ENCODE results near the gene CCDC43.
"Not testable (repeated sequence)": the region's sequence is repeated elsewhere in the genome, so short reads cannot be mapped to it uniquely, and the experiment has no call there.

The CCDC43 gene

GRCh38 chr17:44722254-44722653, 32.7 kb upstream of the CCDC43 start:
- in situ Hi-C loops (cut with HindIII; ENCODE audit: low sequenced_read_pairs) = no loop called here
- H3K4me3 ChIP-seq (ENCODE audit: low read depth, low read length) = no peak overlapping the region
- no peak for TF ChIP-seq CTCF (IDR thresholded peaks at IDR 0.05; ENCODE audit: low read depth, low read length)
- DNase-seq (ENCODE audit: low read depth, low spot score) = no peak

- in situ Hi-C loops (cut with HindIII; ENCODE audit: low sequenced_read_pairs) = no loop called here
- no peak for TF ChIP-seq CTCF (IDR thresholded peaks at IDR 0.05; ENCODE audit: low read depth, low read length)
- no peak for DNase-seq (ENCODE audit: low read depth, low spot score)
- no peak overlapping the region for H3K4me3 ChIP-seq (ENCODE audit: low read depth, low read length)
Observed at GRCh38 chr17:44719444-44719843, 29.9 kb upstream of the CCDC43 start.

GRCh38 chr17:44708401-44709263, 19.1 kb upstream of the CCDC43 start, which contains the start of gene DBF4B:
TSS of gene DBF4B (plus strand) at chr17:44708665. CDS start at chr17:44708821, 156 bp downstream.
- in situ Hi-C loops (cut with HindIII; ENCODE audit: low sequenced_read_pairs) = no loop called here
- H3K4me3 ChIP-seq (ENCODE audit: low read depth, low read length) = peak within 1 kb of the TSS; percentile 99
- peak; percentile 93 for DNase-seq (ENCODE audit: low read depth, low spot score)
- no peak for TF ChIP-seq CTCF (IDR thresholded peaks at IDR 0.05; ENCODE audit: low read depth, low read length)

GRCh38 chr17:44707755-44708400, 18.3 kb upstream of the CCDC43 start:
- peak overlapping the region; percentile 99 for H3K4me3 ChIP-seq (ENCODE audit: low read depth, low read length)
- TF ChIP-seq CTCF (IDR thresholded peaks at IDR 0.05; ENCODE audit: low read depth, low read length) = no peak
- DNase-seq (ENCODE audit: low read depth, low spot score) = no peak
- in situ Hi-C loops (cut with HindIII; ENCODE audit: low sequenced_read_pairs) = no loop called here

GRCh38 chr17:44700288-44700687, 10.7 kb upstream of the CCDC43 start:
- H3K4me3 ChIP-seq (ENCODE audit: low read depth, low read length); in situ Hi-C loops (cut with HindIII; ENCODE audit: low sequenced_read_pairs); DNase-seq (ENCODE audit: low read depth, low spot score): not testable (repeated sequence)

- in situ Hi-C loops (cut with HindIII; ENCODE audit: low sequenced_read_pairs) = no loop called here
- no peak for TF ChIP-seq CTCF (IDR thresholded peaks at IDR 0.05; ENCODE audit: low read depth, low read length)
- no peak overlapping the region for H3K4me3 ChIP-seq (ENCODE audit: low read depth, low read length)
- no peak for DNase-seq (ENCODE audit: low read depth, low spot score)
Observed at GRCh38 chr17:44693609-44694008, 4.0 kb upstream of the CCDC43 start.

GRCh38 chr17:44690746-44691306, 1.2 kb upstream of the CCDC43 start:
- in situ Hi-C loops (cut with HindIII; ENCODE audit: low sequenced_read_pairs); DNase-seq (ENCODE audit: low read depth, low spot score); H3K4me3 ChIP-seq (ENCODE audit: low read depth, low read length): not testable (repeated sequence)
- peak; percentile 3 for TF ChIP-seq CTCF (IDR thresholded peaks at IDR 0.05; ENCODE audit: low read depth, low read length)
